Astrocyte (in vitro differentiated cells and primary cell): ENCODE measurements around the gene HNRNPC.

Source experiments
- EZH2 ChIP-seq: IDR thresholded peaks from 2 replicates; pipeline ENCODE4 v1.6.1; 2012; ENCODE audit warnings: mild to moderate bottlenecking, low read length, inconsistent platforms; ENCODE audit not compliant: insufficient read depth
- TF ChIP-seq, protein P1 (sequence below): IDR thresholded peaks from 2 replicates; pipeline ENCODE4 v1.5.1; 2011; ENCODE audit warnings: low read depth, mild to moderate bottlenecking, inconsistent platforms, low read length, moderate library complexity; ENCODE audit not compliant: insufficient read depth

- TF ChIP-seq, protein P1, sequence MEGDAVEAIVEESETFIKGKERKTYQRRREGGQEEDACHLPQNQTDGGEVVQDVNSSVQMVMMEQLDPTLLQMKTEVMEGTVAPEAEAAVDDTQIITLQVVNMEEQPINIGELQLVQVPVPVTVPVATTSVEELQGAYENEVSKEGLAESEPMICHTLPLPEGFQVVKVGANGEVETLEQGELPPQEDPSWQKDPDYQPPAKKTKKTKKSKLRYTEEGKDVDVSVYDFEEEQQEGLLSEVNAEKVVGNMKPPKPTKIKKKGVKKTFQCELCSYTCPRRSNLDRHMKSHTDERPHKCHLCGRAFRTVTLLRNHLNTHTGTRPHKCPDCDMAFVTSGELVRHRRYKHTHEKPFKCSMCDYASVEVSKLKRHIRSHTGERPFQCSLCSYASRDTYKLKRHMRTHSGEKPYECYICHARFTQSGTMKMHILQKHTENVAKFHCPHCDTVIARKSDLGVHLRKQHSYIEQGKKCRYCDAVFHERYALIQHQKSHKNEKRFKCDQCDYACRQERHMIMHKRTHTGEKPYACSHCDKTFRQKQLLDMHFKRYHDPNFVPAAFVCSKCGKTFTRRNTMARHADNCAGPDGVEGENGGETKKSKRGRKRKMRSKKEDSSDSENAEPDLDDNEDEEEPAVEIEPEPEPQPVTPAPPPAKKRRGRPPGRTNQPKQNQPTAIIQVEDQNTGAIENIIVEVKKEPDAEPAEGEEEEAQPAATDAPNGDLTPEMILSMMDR = no peak
- TF ChIP-seq EZH2 = peak; percentile 59
Observed at GRCh38 chr14:21300892-21301291, 31.6 kb upstream of the HNRNPC start.
